ENCODE measurements around the gene MME. TPM values are rescaled to one million over a fixed set of nuclear protein-coding genes. Genes with fewer than 3 reads are reported as not detected.

The MME gene
- total RNA-seq, 6 experiments from 2014 or later = 40.3 to 85.5 (median 67.1) TPM

GRCh38 chr3:155101398-155101797 is 21.3 kb downstream of the MME start:
- H3K36me3 Mint-ChIP-seq (ENCODE audit: low read depth) = peaks cover 20% of the 10 kb centered on the region
- no peaks in the 10 kb centered on the region for H3K9me3 Mint-ChIP-seq
- peaks cover 1% of the 10 kb centered on the region; the same call in 1 of the 2 replicates for H3K27me3 Mint-ChIP-seq (ENCODE audit: insufficient read depth)
- H3K4me3 Mint-ChIP-seq = peak overlapping the region; percentile 35; the same call in 1 of the 2 replicates
- no peak for DNase-seq
- peak overlapping the region; percentile 65 for H3K27ac Mint-ChIP-seq
- TF ChIP-seq CTCF (IDR thresholded peaks at IDR 0.05) = no peak
- peaks cover 29% of the 10 kb centered on the region for H3K4me1 Mint-ChIP-seq (ENCODE audit: low read depth)

- H3K36me3 Mint-ChIP-seq (ENCODE audit: low read depth) = peaks cover 20% of the 10 kb centered on the region
- DNase-seq = no peak
- no peak overlapping the region for H3K4me3 Mint-ChIP-seq
- H3K9me3 Mint-ChIP-seq = no peaks in the 10 kb centered on the region
- no peak for TF ChIP-seq CTCF (IDR thresholded peaks at IDR 0.05)
- H3K27ac Mint-ChIP-seq = no peak overlapping the region
- H3K27me3 Mint-ChIP-seq (ENCODE audit: insufficient read depth) = peaks cover 1% of the 10 kb centered on the region; the same call in 1 of the 2 replicates
- H3K4me1 Mint-ChIP-seq (ENCODE audit: low read depth) = peaks cover 29% of the 10 kb centered on the region
Observed at GRCh38 chr3:155102329-155102728, 22.2 kb downstream of the MME start.

GRCh38 chr3:155103686-155104085 is 23.6 kb downstream of the MME start:
- peaks cover 1% of the 10 kb centered on the region; the same call in 1 of the 2 replicates for H3K27me3 Mint-ChIP-seq (ENCODE audit: insufficient read depth)

GRCh38 chr3:155106119-155106518 is 26.0 kb downstream of the MME start:
- H3K27me3 Mint-ChIP-seq (ENCODE audit: insufficient read depth) = peaks cover 1% of the 10 kb centered on the region; the same call in 1 of the 2 replicates

More at GRCh38 chr3:155103686-155104085, 23.6 kb downstream of the MME start:
- no peaks in the 10 kb centered on the region for H3K9me3 Mint-ChIP-seq
- no peak for TF ChIP-seq CTCF (IDR thresholded peaks at IDR 0.05)
- no peak overlapping the region for H3K27ac Mint-ChIP-seq
- peaks cover 17% of the 10 kb centered on the region for H3K36me3 Mint-ChIP-seq (ENCODE audit: low read depth)
- H3K4me1 Mint-ChIP-seq (ENCODE audit: low read depth) = peaks cover 29% of the 10 kb centered on the region
- no peak overlapping the region for H3K4me3 Mint-ChIP-seq
- no peak for DNase-seq

GRCh38 chr3:155110022-155110421 is 29.9 kb downstream of the MME start:
- no peak for DNase-seq
- TF ChIP-seq CTCF (IDR thresholded peaks at IDR 0.05) = no peak
- Mint-ChIP-seq H3K27ac (no peak overlapping the region), H3K27me3 (ENCODE audit: insufficient read depth) (no peaks in the 10 kb centered on the region), H3K36me3 (ENCODE audit: low read depth) (peaks cover 8% of the 10 kb centered on the region), H3K4me3 (no peak overlapping the region), H3K9me3 (no peaks in the 10 kb centered on the region), H3K4me1 (ENCODE audit: low read depth) (peaks cover 5% of the 10 kb centered on the region; the same call in 1 of the 2 replicates)

More at GRCh38 chr3:155106119-155106518, 26.0 kb downstream of the MME start:
- no peak overlapping the region for H3K4me3 Mint-ChIP-seq
- no peak for DNase-seq
- peaks cover 5% of the 10 kb centered on the region for H3K36me3 Mint-ChIP-seq (ENCODE audit: low read depth)
- TF ChIP-seq CTCF (IDR thresholded peaks at IDR 0.05) = no peak
- H3K9me3 Mint-ChIP-seq = no peaks in the 10 kb centered on the region
- no peak overlapping the region for H3K27ac Mint-ChIP-seq
- peaks cover 24% of the 10 kb centered on the region for H3K4me1 Mint-ChIP-seq (ENCODE audit: low read depth)
